Anterior cingulate cortex (tissue), 58 donors: ENCODE data around the gene TTR.

ENCODE experiments used
- DNase-seq, 58 donors: peaks; one replicate each; lab custom pipeline; 2025; lab: John Stamatoyannopoulos, UW

The TTR gene

GRCh38 chr18:31591628-31592027, at the start of gene TTR:
TTR (plus strand) TSS chr18:31591877; CDS start chr18:31591903, 26 bp downstream.
- no peak for DNase-seq

- no peak for DNase-seq
Observed at GRCh38 chr18:31546476-31546875, 45.2 kb upstream of the TTR start.

GRCh38 chr18:31548853-31549252, 42.8 kb upstream of the TTR start:
- no peak for DNase-seq

- DNase-seq, result no peak
Observed at GRCh38 chr18:31549416-31549815, 42.3 kb upstream of the TTR start.

- no peak for DNase-seq
Observed at GRCh38 chr18:31551883-31552282, 39.8 kb upstream of the TTR start.

- no peak for DNase-seq
Observed at GRCh38 chr18:31553800-31554199, 37.9 kb upstream of the TTR start.

- no peak for DNase-seq
Observed at GRCh38 chr18:31554776-31555175, 36.9 kb upstream of the TTR start.

GRCh38 chr18:31555971-31556747, 35.5 kb upstream of the TTR start:
- peak in 22 of 58 donors; percentile 2 to 62 (median 12) for DNase-seq

GRCh38 chr18:31557446-31557845, 34.2 kb upstream of the TTR start:
- no peak for DNase-seq

- DNase-seq, result no peak
Observed at GRCh38 chr18:31558567-31558966, 33.1 kb upstream of the TTR start.

GRCh38 chr18:31562726-31563125, 29.0 kb upstream of the TTR start:
- DNase-seq, result no peak

- DNase-seq, result no peak
Observed at GRCh38 chr18:31563778-31564177, 27.9 kb upstream of the TTR start.

- no peak for DNase-seq
Observed at GRCh38 chr18:31565345-31565744, 26.3 kb upstream of the TTR start.

- no peak for DNase-seq
Observed at GRCh38 chr18:31565782-31566512, 25.7 kb upstream of the TTR start.

GRCh38 chr18:31566576-31567306, 24.9 kb upstream of the TTR start:
- no peak for DNase-seq

- no peak for DNase-seq
Observed at GRCh38 chr18:31572368-31572767, 19.3 kb upstream of the TTR start.

GRCh38 chr18:31573051-31573450, 18.6 kb upstream of the TTR start:
- no peak for DNase-seq

GRCh38 chr18:31574359-31574758, 17.3 kb upstream of the TTR start:
- DNase-seq, result no peak

GRCh38 chr18:31575515-31576257, 16.0 kb upstream of the TTR start:
- no peak for DNase-seq

- no peak for DNase-seq
Observed at GRCh38 chr18:31576670-31577069, 15.0 kb upstream of the TTR start.

- DNase-seq, result no peak
Observed at GRCh38 chr18:31577195-31577594, 14.5 kb upstream of the TTR start.
